Dermis blood vessel endothelial cell (primary cell): ENCODE measurements around the gene IGLL5. TPM values are rescaled to one million over a fixed set of nuclear protein-coding genes. Genes with fewer than 3 reads are reported as not detected.
"Not testable (repeated sequence)": the region's sequence is repeated elsewhere in the genome, so short reads cannot be mapped to it uniquely, and the experiment has no call there.

Experiments used
- DNase-seq: peaks from one replicate; pipeline ENCODE4 v3.0.0; 2010
- total RNA-seq: library from RNA; depleted of rRNA; stranded (reverse); fragments of >200 nt; gene quantifications from 2 replicates; pipeline ENCODE4 v1.2.3, GENCODE V29; 2014

Gene IGLL5
- total RNA-seq, 1 donor from 2014 or later = not detected

DNA sequence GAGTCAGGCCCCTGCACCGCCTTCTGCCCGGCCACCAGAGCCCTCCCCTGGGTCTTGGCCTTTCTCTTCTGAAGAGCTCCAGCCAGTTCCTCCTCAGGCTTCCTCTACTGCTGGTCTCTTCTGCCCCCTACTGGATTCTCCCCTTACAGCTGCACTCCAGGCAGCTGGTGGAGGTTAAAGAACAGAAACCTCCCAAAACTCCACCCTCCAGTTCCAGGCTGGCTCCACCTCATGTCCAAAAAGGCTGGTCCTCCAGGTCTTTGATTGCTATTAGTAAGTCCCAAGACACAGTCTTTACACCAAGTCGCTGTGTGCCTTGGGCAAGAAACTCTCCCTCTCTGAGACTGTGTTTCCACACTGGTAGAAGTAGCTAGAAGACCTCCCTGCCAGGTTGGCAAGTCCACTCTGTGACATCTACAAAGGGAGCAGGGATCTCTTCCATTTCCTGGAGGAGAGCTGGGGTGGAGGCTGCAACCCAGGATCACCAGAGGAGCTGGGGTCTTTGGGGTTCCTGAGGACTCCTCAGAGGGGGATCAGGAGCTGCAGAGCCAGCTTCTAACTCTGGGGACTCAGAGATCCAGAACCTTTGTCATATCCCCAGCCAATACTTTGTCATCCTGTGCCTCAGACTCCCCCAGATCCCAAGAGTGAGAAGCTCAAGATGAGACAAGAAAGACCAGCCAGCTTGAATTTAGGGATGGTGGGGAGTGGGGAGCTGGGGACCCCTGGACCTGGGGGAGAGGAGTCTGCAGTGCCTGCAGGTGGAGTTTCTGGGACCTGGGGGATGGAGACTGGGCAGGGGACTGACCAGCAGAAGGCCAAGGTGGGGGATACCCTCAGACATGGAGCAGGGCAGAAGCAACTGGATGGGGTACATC lies 3.4 kb upstream of the IGLL5 start:
- peak; percentile 78 for DNase-seq

DNA sequence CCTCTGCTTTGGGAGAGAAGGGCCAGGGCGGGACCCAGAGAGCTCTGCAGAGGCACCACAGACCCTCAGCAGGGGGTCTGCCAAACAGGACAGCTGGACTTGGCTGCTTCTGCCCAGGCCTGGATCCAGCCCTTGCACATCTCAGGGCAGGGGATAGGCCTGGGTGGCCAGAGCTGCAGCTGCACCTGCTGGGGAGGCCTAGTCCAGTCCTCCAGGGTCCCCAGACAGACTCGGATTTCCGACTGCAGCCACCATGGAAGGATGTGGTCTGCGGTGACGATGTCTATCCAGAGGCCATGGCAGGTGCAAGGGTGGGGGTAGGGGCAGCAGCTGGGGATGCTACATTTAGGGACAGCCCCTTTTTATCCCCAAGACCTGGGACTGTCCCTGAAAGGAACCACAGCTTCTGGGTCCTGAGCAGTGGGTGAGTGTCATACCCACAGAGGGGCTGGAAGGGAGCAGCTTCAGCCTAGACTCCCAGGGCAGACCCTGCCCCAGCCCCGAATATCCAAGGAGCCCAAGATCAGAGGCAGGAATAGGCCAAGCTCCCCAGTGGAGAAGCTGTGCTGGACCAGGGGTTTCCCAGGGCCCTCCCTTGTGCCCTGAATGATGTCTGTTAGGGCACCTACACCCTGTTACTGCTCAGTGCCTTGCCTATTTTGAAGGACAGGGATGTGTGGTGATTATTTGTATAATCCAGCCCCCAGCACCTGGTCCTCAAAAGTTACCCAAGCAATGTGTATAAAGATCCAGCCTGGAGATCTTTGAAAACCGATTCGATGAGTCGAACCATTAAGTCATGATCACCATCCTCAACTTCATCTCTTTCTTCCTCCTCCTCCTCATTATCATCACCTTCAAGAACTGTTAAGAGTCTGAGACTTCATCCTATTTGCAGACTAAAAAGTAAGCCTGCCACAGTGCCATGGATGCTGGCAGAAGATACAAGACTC lies 2.5 kb upstream of the IGLL5 start:
- DNase-seq = no peak

DNA sequence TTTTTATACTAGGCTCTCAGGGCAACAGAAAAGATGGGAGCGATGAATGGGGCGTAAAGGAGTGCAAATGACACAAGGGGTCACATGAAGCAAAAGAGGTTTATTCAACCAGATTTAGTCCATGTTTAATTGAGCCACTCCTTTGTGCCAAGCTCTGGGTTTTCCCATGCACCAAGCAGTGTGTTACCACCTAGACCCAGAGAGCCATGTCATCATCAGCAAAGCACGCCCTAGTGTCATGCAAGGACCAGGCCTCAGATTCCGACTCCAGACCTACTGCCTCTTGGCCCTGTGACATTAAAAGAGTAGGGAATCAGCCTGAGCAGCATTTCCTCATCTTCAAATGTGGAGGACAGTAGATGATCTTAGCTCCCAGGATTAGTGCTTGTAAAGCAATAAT lies 1.1 kb upstream of the IGLL5 start:
- DNase-seq = no peak

DNA sequence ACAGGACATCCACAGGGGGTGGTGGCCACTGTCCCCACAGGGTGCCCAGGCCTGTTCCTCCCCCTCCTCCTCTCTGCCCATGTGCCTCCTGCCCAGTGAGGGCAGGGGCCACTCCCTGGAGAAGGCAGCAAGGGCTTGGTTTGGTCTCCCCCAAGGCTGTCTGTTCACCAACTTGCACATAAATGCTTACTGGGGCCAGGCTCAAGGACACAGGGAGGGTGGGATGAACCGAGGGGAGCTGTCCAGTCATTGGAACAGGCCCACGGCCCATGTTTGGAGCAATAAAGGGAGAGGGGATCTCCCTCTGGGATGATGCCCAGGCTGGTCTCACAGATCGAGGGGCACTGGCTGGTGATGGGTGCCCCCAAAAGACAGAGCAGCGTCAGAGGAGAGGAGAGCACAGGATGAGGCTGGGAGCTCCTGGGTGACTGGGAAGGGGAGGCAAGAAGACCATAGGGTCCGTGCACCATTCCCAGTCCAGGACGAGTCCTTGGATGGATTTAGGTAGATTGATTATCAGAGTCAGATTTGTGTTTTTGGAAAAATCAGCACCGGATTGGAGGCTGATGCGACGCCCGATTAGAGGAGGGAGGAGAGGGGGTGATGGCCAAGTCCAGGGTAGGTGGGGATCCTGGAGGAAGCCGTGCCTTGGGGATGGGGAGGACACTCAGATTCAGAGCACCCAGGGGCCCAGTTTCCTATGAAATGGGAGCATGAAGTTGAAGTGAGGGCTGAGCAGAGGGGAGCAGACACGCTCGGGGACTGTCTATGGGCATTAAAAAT lies 1.1 kb downstream of the IGLL5 start:
- DNase-seq = no peak

DNA sequence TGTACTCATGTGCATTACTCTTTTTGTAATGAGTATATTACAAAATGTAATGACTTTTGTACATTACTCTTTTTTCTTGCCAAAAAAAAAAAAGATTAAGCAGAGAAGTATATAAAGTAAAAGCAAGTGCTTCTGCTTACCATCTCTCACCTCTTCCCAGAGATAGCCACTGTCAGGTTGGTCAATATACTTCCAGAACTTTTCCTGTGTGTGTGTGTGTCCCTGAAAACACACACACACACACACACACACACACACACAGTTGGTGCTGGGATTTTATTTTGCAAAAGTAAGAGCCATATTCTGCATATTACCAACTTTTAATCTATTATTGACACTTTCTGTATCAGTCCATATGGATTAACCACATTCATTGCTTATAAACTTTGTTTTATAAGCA lies 2.5 kb downstream of the IGLL5 start:
- no peak for DNase-seq

DNA sequence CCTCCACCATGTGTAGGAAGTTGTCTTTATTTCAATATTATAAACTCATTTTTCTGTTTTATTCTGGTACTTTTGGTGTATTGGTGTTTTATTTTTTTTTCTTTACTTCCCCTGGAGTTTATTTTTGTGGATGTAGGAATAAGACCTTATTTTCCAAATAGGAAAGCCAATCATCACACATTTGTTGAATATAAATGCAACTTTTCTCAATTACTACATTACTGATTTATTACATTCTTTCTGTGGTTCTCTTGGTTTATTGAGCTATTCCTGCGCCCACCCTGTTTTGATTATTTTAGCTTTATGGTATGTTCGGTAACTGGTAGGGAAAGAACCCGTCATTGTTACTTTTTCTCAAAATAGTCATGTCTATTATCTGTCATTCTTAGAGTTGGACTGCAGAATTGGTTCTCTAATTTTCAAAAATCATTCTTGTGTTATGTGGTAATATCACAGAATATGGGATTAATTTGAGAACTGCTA lies 3.6 kb downstream of the IGLL5 start:
- no peak for DNase-seq

DNA sequence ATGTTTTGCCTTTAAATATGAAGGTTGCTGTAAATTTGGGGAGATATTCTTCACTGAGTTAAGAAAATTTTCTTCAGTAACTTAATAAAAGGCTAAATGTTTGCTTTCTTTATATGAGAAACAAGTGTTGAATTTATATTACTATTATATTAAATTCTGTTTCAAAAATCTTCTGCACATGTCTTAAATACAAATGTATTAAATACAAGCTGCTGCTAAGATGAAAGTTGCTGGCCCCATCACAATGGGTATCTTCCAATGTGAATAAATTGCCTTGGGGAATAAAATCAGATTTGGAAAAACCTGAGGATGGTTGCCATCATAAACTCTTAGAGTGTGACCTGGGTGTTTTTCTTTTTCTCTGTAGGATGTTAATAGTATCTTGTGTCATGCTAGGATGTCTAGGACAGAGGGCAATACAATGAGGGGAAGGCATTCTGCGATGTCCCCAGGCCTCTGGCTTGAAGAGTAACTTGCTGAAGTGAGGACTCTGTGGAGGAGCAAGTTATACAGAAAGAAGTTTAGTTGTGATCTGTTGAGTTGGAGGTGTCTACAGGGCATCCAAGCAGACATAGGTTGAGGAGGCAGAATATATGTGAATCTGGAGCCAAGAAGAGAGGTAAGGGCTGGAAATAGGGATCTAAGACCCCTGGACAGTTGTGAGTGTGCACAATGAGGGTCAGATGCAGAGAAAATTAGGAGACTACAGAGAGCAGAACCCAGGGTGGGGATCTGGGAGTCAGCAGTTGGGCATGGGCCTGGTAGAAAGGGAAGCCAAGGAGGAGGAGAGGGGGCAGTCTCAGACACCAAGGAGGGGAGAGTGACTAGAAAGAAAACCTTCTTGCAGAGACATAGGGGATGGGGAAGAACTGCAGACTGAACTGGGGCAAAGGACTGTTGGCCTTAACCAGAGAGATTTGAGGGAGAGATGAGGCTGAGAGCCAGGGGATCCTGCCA lies 4.8 kb downstream of the IGLL5 start:
- no peak for DNase-seq

DNA sequence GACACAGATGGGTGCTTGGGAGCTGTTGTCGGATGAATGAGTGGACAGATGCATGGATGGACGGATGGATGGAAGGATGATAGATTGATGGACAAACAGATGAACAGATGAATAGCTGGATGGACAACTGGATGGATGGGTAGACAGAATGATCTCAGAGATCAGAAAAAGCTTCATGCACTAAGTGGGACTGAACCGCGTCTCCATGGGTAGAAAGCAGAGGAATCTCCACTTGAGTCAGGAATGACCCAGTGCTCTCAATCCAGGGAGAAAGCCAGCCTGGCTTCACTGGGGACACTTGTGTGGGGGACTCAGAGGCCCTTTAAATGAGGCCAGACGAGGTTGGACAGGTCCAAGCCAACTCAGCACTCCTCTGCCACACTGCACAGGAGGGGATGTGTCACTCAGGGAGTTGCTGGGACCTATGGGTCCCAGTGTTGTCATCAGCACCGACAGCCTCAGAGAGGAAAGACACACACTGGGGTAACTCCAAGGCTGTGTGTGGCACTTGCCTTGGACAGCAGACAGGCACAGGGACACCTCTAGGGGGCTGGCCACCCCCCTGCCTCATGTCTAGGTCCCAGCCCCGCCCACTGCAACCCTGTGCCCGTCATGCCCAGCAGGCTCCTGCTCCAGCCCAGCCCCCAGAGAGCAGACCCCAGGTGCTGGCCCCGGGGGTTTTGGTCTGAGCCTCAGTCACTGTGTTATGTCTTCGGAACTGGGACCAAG lies 5.6 kb downstream of the IGLL5 start:
- DNase-seq = no peak

DNA sequence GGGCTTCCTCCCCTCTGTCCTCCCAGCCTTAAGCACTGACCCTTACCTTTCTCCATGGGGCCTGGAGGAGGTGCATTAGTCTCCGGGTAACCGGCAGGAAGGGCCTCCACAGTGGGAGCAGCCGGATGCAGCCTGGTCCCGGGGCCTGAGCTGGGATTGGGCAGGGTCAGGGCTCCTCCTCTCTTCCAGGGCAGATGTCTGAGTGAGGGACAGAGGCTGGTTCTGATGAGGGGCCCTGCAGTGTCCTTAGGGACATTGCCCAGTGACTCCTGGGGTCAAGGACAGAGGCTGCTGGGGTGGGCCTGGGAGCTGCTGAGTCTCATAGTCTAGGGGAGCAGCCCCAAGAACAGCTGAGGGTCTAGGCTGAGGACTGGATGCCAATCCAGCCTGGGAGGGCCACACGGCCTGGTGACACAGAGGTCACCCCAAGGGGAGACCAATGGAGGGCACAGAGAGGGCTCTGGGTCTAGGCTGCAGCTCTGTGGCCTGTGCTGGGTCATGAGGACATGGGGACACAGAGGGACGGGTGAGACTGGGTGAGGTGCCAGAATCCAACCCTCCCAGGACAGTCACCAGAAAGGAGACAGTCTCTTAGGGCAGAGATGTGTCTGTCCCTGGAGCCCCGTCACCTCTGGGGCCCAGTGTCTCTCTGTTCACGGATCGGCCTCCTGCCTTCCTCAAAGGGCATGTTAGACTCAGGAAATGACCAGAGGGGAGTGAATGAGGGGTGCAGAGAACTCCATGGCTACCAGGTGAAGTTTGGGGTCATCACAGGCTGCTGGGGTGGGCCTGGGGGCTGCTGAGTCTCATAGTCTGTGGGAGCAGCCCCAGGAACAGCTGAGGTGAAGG lies 6.5 kb downstream of the IGLL5 start:
- no peak for DNase-seq

DNA sequence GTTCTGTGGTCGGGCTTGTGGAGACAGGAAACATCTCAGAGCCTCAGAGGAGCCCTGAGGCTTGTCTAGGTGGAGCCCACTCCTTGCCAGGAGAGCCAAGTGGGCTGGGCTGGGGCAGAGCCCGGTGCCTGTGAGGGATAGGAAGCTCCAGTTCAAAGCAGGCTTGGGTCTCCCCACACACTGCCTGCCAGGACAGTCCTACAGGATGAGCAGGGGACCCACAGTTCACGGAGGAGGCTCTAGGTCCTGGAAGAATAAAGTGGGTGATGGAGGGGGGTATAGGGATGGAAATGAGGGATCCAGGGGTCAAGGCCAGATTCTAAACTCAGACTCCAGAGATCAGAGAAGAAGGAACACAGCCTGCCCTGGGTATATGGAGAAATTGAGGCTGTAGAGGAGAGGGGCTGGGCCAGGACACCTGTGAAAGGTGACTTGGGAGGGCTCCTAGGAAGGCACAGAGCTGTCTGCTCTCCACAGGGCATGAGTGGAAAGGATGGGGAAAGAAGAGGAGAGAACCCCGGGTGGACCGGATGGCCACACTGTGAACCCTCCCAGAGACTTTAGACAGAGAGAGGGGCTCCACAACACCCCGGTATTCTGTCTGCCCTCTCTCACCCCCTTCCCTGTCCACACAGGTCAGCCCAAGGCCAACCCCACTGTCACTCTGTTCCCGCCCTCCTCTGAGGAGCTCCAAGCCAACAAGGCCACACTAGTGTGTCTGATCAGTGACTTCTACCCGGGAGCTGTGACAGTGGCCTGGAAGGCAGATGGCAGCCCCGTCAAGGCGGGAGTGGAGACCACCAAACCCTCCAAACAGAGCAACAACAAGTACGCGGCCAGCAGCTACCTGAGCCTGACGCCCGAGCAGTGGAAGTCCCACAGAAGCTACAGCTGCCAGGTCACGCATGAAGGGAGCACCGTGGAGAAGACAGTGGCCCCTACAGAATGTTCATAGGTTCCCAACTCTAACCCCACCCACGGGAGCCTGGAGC lies 7.4 kb downstream of the IGLL5 start:
- DNase-seq = no peak

DNA sequence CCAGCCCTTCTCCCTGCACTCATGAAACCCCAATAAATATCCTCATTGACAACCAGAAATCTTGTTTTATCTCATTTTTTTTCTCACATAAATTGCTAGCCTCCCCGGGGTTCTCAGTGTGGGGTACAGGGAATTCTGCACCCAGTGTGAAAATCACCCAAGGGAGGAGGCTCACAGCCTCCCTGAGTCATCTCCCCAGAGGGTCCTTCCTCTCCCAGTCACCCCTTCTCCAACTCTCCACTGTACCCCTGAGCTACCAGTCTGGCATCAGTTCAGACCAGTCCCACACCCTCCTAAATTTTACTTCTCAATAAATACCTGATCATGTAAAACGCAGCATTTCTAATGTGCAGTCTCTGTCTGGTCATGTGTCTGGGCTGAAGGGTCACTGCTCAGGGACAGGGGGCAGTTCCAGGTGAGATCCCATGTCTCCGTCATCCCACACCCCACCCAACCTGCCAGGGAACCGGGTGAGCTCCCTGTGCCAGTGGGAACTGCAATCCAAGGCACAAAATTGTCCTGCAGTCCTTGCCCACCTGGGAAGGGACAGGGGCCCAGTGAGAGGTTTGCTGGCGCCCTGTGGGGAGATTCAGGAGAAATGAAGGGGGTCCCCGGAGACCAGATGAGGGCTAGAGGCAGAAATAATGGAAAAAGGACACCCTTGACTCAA lies 8.3 kb downstream of the IGLL5 start:
- DNase-seq = no peak

DNA sequence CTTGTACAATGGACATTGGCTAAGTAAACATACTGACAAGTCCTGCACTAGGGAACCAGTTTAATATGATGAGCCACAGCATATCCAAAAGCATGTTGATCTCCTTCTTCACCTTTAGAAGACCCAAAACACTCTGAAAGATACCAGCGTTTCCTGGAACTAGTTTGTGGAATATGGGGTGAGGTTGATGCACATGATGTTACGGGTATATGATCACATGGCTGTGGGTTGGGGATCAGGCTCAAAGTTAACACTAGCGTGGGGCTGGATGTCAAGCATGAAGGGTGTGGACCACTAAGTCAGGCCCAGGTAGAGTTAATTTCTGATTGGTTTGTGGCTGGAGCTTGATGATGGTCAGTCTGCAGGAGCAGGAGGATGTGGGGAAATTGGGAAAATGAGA lies 9.0 kb downstream of the IGLL5 start:
- no peak for DNase-seq

DNA sequence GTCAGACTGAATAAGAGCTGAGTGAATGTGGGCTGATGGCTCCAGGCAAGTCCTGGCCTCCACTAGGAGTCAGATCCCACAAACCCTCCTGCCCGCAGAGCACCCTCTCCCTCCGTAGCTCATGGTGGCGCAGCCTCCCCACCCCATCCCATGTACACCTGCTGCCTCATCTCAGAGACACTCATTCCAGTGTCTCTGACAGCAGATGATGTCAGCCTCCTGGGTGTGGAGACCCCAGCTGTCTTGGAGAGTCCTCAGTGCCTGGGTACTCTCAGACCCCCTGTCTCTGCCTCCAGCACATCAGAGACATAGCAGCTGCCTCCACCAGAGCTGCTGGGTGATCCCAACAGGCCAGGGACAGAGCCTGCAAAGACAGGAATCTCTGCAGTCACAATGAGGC lies 9.5 kb downstream of the IGLL5 start:
- no peak for DNase-seq

DNA sequence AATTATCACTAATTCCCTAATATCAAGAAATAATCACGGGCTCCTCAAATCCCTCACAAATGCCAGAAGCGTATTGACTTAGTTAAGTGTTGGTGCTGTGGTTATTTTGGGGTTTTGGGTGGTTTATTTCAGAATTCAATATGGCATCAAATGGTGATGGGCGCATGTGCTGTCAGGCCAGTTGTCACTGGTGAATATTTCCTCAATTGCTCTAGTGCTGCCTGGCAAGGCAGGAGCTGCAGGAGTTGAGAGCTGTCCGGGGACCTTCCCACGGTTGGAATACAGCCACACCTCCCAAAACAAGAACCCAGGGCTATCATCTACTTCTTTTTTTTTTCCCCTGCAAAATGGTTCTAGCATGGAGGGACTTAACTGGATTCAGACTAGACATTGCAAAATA lies 10.3 kb downstream of the IGLL5 start:
- DNase-seq = no peak

DNA sequence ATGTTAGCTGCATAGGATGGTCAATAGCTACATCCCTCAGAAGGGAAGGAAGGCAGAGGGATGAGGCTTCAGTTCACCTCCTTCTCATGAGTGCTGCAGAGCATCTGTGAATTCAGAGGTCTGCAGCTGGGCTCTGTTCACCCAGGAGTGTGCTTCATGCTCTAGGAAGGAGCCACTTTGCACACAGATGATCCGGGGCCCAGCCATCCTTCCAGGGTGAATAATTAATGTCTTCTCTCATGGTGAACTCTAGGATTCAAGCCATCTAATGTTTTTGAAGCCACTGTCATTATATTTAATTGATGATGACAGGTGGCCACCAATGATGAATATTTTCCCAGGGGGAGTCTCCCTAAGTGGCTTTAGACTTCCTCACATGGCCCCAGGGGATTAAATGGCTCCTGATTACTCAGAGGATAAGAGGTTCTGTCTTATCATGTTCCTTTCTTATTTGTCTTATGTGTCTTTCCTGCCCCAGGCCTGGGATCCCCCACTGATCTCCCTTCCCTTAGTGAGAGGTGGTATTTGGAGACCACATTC lies 10.9 kb downstream of the IGLL5 start:
- DNase-seq = not testable (repeated sequence)

DNA sequence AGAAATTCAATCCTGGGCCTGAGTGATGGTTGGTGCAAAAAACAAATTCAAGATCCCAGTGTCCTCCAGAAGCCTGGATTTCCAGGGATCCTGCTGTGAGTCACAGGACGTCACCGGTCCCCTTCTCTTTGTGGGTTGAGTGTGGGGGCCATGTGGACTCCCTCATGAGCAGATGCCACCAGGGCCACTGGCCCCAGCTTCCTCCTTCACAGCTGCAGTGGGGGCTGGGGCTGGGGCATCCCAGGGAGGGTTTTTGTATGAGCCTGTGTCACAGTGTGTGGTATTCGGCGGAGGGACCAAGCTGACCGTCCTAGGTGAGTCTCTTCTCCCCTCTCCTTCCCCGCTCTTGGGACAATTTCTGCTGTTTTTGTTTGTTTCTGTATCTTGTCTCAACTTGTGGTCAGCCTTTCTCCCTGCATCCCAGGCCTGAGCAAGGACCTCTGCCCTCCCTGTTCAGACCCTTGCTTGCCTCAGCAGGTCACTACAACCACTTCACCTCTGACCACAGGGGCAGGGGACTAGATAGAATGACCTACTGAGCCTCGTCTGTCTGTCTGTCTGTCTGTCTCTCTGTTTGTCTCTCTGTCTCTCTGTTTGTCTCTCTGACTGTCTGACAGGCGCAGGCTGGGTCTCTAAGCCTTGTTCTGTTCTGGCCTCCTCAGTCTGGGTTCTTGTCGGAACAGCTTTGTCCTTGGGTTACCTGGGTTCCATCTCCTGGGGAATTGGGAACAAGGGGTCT lies 11.9 kb downstream of the IGLL5 start:
- DNase-seq = not testable (repeated sequence)
